BJ (cell line): Measurements from ENCODE around the gene UCP2. TPM values are rescaled to one million over a fixed set of nuclear protein-coding genes. Genes with fewer than 3 reads are reported as not detected.

Source experiments
- CTCF ChIA-PET: fragments of 350-600 bp; formaldehyde crosslinking; extraction: SDS; loops from one replicate; lab custom pipeline; 2021; ENCODE audit warnings: antibody characterized with exemption, inconsistent platforms; lab: Yijun Ruan, JAX
- POLR2A ChIA-PET: fragments of 300-600 bp; sonication (Branson Sonifier 250); formaldehyde crosslinking; extraction: SDS; loops from one replicate; lab custom pipeline; 2021; ENCODE audit warnings: antibody characterized with exemption; lab: Charles Lee
- DNase-seq: peaks from one replicate; pipeline ENCODE4 v3.0.0-alpha.2; 2011; ENCODE audit warnings: low read depth
- H3K27me3 ChIP-seq: 2 replicates; pipeline ENCODE4 v1.6.0; 2011; ENCODE audit warnings: low read length; ENCODE audit not compliant: control insufficient read depth, insufficient read depth
- H3K36me3 ChIP-seq: 2 replicates; pipeline ENCODE4 v1.5.1; 2011; ENCODE audit warnings: low read length; ENCODE audit not compliant: control insufficient read depth, insufficient read depth
- H3K4me3 ChIP-seq: 2 replicates; pipeline ENCODE4 v1.5.1; 2011; ENCODE audit warnings: low read depth, mild to moderate bottlenecking, control low read depth, low read length
- polyA plus RNA-seq: library from polyadenylated mRNA; depleted of rRNA; stranded (reverse); fragments of >200 nt; gene quantifications from 2 replicates; pipeline ENCODE4 v1.2.3, GENCODE V29; 2011
- TF ChIP-seq, protein P1 (sequence below): IDR thresholded peaks from 2 replicates; pipeline ENCODE4 v1.5.1; 2011; ENCODE audit warnings: low read depth, mild to moderate bottlenecking, control low read depth, inconsistent platforms, low read length, moderate library complexity; ENCODE audit not compliant: insufficient read depth

Gene UCP2
- polyA plus RNA-seq, 1 experiment, result 26.6 TPM

DNA sequence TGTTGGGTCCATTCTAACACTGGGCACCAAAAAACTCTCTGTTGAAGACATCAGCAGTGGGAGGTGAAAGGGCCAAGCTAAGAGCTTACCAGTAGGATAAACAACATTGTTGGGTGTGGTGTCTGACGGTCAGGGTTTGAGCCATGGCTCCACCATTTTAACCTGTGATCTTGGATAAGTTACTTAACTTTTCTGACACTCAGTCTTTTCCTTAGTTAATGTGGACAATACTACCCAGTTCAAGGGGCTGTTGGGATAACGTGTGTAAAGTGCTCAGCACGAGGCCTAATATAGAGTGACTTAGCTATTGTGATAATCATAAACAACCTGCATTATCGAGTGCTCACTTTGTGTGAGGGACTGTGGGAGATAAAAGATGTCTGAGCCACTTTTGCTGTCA, 20.2 kb upstream of the UCP2 start:
- POLR2A ChIA-PET, result no interaction called here
- H3K4me3 ChIP-seq, result no peak overlapping the region
- CTCF ChIA-PET, result interaction anchor here (0.7 kb wide), 1 partner anchor 13 kb away, joined by 3 read pairs; no protein-coding TSS in a partner anchor

DNA sequence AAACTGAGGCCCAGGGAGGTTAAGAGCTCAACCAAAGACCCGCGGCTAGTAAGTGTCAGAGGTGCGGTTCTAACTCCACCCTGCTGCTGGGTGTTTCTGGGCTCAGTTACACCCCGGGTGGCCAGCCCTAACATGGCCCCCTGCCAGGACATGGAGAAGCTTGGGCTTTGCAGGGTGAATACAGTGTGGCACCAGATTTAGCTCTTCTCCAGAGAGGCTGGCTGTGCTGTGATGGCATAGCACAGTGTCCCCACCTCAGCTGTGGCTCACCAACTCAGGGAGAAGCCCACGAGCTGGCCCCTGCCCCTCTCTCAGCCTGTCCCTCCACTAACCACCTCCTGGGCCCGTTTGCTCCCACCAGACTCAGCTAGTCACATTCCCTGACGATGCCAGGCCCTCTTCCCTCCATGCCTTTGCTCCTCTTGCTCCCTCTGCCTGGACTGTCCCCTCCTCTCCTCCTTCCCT, 19.2 kb upstream of the UCP2 start:
- Histone ChIP-seq H3K4me3 (no peak overlapping the region), H3K27me3 (no peaks in the 10 kb centered on the region), H3K36me3 (peaks cover 5% of the 10 kb centered on the region)
- DNase-seq, result no peak
- POLR2A ChIA-PET, result no interaction called here
- CTCF ChIA-PET, result no interaction called here
- TF ChIP-seq, protein P1, sequence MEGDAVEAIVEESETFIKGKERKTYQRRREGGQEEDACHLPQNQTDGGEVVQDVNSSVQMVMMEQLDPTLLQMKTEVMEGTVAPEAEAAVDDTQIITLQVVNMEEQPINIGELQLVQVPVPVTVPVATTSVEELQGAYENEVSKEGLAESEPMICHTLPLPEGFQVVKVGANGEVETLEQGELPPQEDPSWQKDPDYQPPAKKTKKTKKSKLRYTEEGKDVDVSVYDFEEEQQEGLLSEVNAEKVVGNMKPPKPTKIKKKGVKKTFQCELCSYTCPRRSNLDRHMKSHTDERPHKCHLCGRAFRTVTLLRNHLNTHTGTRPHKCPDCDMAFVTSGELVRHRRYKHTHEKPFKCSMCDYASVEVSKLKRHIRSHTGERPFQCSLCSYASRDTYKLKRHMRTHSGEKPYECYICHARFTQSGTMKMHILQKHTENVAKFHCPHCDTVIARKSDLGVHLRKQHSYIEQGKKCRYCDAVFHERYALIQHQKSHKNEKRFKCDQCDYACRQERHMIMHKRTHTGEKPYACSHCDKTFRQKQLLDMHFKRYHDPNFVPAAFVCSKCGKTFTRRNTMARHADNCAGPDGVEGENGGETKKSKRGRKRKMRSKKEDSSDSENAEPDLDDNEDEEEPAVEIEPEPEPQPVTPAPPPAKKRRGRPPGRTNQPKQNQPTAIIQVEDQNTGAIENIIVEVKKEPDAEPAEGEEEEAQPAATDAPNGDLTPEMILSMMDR, result no peak

More for the DNA sequence above, 20.2 kb upstream of the UCP2 start:
- Histone ChIP-seq H3K27me3 (no peaks in the 10 kb centered on the region), H3K36me3 (peaks cover 5% of the 10 kb centered on the region)
- DNase-seq, result no peak
- TF ChIP-seq, protein P1, result no peak

DNA sequence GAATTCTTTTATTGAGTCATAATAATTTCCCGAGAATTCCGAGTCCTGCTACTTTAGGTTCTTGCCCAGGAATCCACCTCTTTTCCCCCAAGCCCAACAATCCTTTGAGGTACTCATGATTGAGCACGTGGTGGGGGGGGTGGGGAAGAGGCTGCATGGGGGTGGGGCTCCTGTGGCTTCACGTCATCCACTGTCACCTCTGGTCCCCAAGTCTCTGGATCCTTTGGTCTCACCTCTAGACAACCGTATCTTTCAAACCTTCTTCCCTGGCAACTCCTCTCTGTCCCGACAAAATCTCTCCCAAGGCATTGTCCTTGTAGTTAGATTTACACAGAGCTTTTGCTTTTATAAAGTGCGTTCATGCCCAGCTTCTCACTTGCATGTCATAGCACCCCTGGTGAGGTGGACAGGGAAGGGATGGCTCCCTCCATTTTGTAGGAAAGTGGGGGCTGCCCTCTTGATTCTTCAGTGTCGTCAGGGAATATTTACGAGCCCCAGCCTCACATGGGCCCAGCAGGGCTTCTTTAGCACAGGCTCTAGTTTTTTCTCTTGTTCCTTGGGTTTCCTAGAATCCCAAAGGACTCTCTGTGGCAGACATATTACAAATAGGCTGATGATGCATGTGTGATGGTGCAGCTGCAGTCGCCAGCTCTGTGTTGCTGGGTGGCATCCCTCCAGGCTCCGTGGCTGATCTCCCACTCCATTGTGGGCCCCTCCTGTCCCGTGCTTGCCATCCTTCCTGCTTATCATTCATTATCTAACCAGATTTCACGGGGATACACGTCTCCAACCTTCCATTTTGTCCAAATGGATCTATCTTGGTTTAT, 17.9 kb upstream of the UCP2 start:
- POLR2A ChIA-PET, result no interaction called here
- Histone ChIP-seq H3K4me3 (no peak overlapping the region), H3K36me3 (peaks cover 5% of the 10 kb centered on the region), H3K27me3 (no peaks in the 10 kb centered on the region)
- CTCF ChIA-PET, result no interaction called here
- DNase-seq, result no peak
- TF ChIP-seq, protein P1, result no peak

DNA sequence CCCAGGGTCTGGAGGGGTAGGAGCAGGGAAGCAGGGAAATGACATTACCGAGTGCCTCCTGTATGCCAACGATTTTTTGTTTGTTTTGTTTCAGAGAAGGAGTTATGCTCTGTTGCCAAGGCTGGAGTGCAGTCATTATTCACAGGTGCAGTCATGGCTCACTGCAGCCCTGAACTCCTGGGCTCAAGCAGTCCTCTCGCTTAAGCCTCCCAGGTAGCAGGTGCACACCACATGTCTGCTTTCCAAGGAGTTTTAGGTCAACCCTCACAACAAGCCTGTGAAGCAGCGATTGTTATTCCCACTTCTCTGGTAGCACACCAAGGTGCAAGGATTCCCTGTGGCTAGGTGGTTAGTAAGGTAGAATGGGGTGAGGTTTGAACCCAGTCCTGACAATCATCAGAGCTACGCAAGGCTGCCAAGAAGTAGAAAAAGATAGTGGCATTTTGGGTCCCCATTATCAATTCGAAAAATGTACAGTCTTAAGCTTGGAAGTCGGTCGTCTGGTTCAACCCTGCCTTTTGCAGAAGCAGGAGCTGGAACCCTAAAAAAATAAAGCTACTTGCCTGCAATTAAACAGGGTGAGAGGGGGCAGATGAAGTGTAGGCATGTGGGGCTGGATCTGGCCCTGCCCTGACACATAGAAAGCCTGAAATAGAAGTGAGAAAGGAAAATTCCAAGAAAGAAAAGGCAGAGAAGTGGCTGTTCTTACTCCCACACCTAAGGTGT, 17.1 kb upstream of the UCP2 start:
- Histone ChIP-seq H3K4me3 (no peak overlapping the region), H3K36me3 (peaks cover 2% of the 10 kb centered on the region; the same call in 1 of the 2 replicates), H3K27me3 (no peaks in the 10 kb centered on the region)
- ChIA-PET POLR2A (no interaction called here), CTCF (no interaction called here)
- DNase-seq, result no peak
- TF ChIP-seq, protein P1, result no peak

DNA sequence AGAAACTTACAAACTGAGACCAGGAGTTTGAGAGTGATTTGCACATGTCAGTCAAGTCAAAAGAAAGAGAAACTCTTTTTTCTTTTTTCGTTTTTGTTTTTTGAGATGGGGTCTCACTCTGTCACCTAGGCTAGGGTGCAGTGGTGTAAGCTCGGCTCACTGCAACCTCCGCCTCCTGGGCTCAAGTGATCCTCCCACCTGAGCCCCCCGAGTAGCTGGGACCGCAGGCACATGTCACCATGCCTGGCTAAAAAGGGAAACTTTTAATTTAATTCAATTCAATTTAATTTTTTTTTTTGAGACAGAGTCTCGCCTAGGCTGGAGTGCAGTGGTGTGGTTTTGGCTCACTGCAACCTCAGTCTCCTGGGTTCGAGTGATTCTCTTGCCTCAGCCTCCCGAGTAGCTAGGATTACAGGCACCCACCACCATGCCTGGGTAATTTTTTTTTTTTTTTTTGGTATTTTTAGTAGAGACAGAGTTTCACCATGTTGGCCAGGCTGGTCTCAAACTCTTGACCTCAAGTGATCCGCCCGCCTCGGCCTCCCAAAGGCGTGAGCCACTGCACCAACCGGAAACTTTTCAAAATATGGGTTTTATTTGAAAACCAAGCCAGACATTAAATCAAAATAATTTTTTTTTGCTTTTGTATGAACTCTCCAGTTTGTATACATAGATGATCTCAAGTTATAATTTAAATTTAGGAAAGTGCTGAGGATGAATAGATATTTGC, 16.4 kb upstream of the UCP2 start:
- ChIA-PET CTCF (interaction anchor here (0.6 kb wide), 1 partner anchor 883 kb away, joined by 3 read pairs; no protein-coding TSS in a partner anchor), POLR2A (no interaction called here)
- no peaks in the 10 kb centered on the region for H3K27me3 ChIP-seq
- no peak for DNase-seq
- H3K4me3 ChIP-seq, result no peak overlapping the region
- TF ChIP-seq, protein P1, result no peak
- H3K36me3 ChIP-seq, result peaks cover 2% of the 10 kb centered on the region; the same call in 1 of the 2 replicates
